HG03139 (cell line): ENCODE data around the gene SLC9A8.
"Not testable (repeated sequence)": the region's sequence is repeated elsewhere in the genome, so short reads cannot be mapped to it uniquely, and the experiment has no call there.

Source experiments
- ATAC-seq: cut with Tn5 transposase; IDR thresholded peaks from one replicate; pipeline ENCODE4 v1.9.1; 2021; ENCODE audit not compliant: unreplicated experiment

Gene SLC9A8

GRCh38 chr20:49892260-49892659 is 79.6 kb downstream of the SLC9A8 start:
- ATAC-seq, result no peak

GRCh38 chr20:49892817-49893216 is 80.2 kb downstream of the SLC9A8 start:
- no peak for ATAC-seq

- no peak for ATAC-seq
Observed at GRCh38 chr20:49893242-49894072, 80.8 kb downstream of the SLC9A8 start.

GRCh38 chr20:49894073-49894470 is 81.4 kb downstream of the SLC9A8 start:
- ATAC-seq, result no peak

- ATAC-seq, result not testable (repeated sequence)
Observed at GRCh38 chr20:49895474-49896093, 83.0 kb downstream of the SLC9A8 start.

DNA sequence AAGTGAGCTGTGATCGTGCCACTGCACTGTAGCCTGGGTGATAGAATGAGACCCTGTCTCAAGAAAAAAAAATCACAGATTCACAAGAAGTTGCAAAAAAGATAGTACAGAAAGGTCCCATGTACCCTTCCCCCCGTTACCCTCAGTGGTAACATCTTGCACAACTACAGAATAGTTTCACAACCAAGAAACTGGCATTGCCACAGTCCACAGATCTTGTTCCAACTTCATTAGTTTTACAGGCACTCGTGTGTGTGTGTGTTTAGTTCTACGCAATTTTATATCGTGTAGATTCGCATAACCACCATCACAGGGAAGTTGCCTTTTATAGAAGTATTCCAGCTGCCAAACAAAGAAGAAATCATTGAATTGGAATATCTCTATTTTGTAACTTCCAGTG is 83.6 kb downstream of the SLC9A8 start:
- no peak for ATAC-seq

DNA sequence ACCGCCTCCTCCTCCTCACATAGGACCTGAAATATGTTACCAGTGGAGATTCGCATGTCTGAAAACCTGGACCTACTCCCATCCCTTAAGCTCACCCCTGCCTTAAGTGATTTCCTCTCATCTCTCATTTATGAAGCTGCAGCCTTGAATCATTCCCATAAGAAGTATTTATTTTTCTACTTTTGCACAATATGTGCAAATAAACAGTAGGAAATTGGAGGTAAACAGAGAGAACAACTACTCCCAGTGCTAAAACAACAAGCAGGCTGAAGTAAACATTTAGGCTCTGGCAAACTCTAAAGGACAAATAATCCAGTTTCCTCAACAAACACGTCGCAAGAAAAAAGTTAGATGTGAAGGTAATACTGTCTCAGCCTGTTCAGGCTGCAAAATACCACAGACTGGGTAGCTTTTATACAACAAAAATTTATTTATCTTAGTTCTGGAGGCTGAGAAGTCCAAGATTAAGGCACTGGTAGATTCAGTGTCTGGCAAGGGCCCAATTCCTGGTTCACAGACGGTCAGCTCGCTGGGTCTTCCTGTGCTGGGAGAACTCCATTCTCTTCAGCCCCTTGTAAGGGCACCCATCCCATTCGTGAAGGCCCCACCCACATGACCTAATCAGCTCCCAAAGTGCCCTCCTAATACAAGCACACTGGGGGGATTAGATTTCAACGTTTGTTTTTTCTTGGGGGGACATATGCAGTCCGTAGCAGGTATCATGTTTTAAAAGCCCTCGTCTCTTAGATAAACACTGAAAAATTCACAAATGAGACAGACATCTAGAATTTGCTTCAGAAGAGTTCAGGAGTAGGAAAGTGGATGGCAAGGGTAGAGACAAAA is 87.1 kb downstream of the SLC9A8 start:
- ATAC-seq, result no peak

DNA sequence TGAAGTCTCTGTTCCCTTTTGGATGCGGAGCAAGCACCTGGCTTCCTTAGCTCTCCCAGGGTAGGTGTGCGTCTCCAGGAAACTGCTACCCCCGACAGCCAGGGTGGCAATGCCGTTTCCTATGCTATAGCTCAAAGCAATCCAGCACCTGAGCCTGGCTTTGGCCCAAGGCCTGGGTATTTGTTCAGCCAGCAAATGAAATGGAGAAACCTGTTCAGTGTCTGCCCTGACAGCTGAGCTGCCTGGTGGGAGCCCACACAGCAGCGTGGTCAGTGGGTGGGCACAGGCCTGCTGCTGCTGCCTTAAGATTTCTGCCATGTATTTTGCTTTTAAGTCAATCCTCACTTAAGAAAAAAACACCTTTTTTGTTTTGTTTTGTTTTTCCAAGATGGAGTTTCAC is 89.0 kb downstream of the SLC9A8 start:
- no peak for ATAC-seq

GRCh38 chr20:49904440-49905214 is 92.0 kb downstream of the SLC9A8 start:
- no peak for ATAC-seq

DNA sequence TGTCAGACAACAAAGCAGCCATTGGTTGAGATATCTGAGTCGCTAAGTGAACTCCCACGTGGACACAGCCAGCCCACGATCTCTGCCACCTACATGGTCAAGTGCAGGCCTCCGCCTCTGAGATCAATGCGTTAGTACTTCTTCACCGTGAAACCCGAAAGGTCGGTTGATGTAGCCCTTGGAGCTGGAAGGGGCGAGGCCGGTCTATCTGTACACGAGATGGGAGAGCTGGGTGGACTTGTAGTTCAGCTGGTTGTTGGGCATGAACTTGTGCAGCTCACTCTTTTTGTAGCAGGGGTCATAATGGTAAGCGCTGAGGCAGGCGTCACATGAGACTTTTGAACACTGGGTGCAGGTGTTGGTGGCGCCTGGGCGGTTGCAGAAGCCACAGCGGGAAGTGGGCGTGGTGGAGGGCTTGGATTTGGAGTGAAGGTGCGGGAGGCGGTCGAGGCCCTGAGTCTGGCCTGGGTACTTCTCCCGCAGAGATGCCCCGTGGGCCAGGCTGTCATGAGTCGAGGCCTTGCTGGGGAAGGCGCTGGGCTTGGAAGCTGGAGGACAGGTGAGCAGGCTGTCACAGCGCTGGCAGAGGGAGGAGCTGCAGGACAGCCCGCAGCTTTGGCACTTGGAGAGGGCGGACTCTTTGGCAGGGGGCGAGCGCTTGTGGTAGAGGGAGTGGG is 92.9 kb downstream of the SLC9A8 start:
- no peak for ATAC-seq

GRCh38 chr20:49906101-49906604 is 93.5 kb downstream of the SLC9A8 start:
- no peak for ATAC-seq

GRCh38 chr20:49906615-49907154 is 94.1 kb downstream of the SLC9A8 start:
- no peak for ATAC-seq

- ATAC-seq, result no peak
Observed at GRCh38 chr20:49907405-49908257, 95.0 kb downstream of the SLC9A8 start.

GRCh38 chr20:49908258-49908565 is 95.6 kb downstream of the SLC9A8 start:
- ATAC-seq, result no peak

GRCh38 chr20:49909499-49910339 is 97.1 kb downstream of the SLC9A8 start:
- no peak for ATAC-seq

- no peak for ATAC-seq
Observed at GRCh38 chr20:49910340-49910706, 97.7 kb downstream of the SLC9A8 start.

GRCh38 chr20:49913399-49914047 is 100.9 kb downstream of the SLC9A8 start:
- ATAC-seq, result no peak
